Nephron progenitor cell (in vitro differentiated cells): ENCODE data around the gene CNPY3.

Experiments used
- DNase-seq: peaks from one replicate; pipeline ENCODE4 v3.0.0; 2021
- H3K27ac Mint-ChIP-seq: 2 replicates; pipeline ENCODE4 v1.8.0; 2021; ENCODE audit warnings: mild to moderate bottlenecking, moderate library complexity, mixed read lengths
- H3K27me3 Mint-ChIP-seq: 2 replicates; pipeline ENCODE4 v1.8.0; 2021; ENCODE audit warnings: mild to moderate bottlenecking, low read depth, mixed read lengths; ENCODE audit not compliant: poor library complexity
- H3K36me3 Mint-ChIP-seq: 2 replicates; pipeline ENCODE4 v1.8.0; 2021; ENCODE audit warnings: low read depth, mixed read lengths
- H3K4me1 Mint-ChIP-seq: 2 replicates; pipeline ENCODE4 v1.8.0; 2021; ENCODE audit warnings: mixed read lengths
- H3K4me3 Mint-ChIP-seq: 2 replicates; pipeline ENCODE4 v1.8.0; 2021; ENCODE audit warnings: mild to moderate bottlenecking, moderate library complexity, mixed read lengths
- H3K9me3 Mint-ChIP-seq: 2 replicates; pipeline ENCODE4 v1.8.0; 2021; ENCODE audit warnings: mild to moderate bottlenecking, moderate library complexity, mixed read lengths
- CTCF ChIP-seq: fragments of 200-600 bp; sonication (generic); IDR thresholded peaks from 2 replicates; pipeline ENCODE4 v1.5.0; 2021; ENCODE audit warnings: antibody characterized with exemption

The CNPY3 gene

GRCh38 chr6:42959917-42960242, 30.6 kb downstream of the CNPY3 start:
- TF ChIP-seq CTCF, result no peak
- Mint-ChIP-seq H3K27me3 (peaks cover 62% of the 10 kb centered on the region), H3K9me3 (peaks cover 3% of the 10 kb centered on the region), H3K4me1 (peaks cover 6% of the 10 kb centered on the region), H3K4me3 (peak overlapping the region; percentile 82), H3K36me3 (peaks cover 17% of the 10 kb centered on the region), H3K27ac (no peak overlapping the region)
- DNase-seq, result no peak

GRCh38 chr6:42960243-42961019, 31.2 kb downstream of the CNPY3 start, which contains the start of gene GNMT:
Gene GNMT, plus strand, starts transcription at chr6:42960754. Its CDS starts 14 bp downstream, at chr6:42960768.
- DNase-seq, result peak; percentile 74
- Mint-ChIP-seq H3K36me3 (peaks cover 19% of the 10 kb centered on the region), H3K27ac (no peak within 1 kb of the TSS), H3K27me3 (peaks cover 62% of the 10 kb centered on the region), H3K4me3 (peak within 1 kb of the TSS; percentile 82), H3K9me3 (peaks cover 3% of the 10 kb centered on the region), H3K4me1 (peaks cover 6% of the 10 kb centered on the region)
- TF ChIP-seq CTCF, result no peak

GRCh38 chr6:42961020-42961470, 31.8 kb downstream of the CNPY3 start:
- peak overlapping the region; percentile 82 for H3K4me3 Mint-ChIP-seq

GRCh38 chr6:42962096-42962495, 32.8 kb downstream of the CNPY3 start:
- no peak for DNase-seq
- TF ChIP-seq CTCF, result no peak
- Mint-ChIP-seq H3K27me3 (peaks cover 58% of the 10 kb centered on the region), H3K4me3 (no peak overlapping the region), H3K9me3 (peaks cover 3% of the 10 kb centered on the region), H3K4me1 (peaks cover 6% of the 10 kb centered on the region), H3K36me3 (peaks cover 18% of the 10 kb centered on the region), H3K27ac (no peak overlapping the region)

More at GRCh38 chr6:42961020-42961470, 31.8 kb downstream of the CNPY3 start:
- Mint-ChIP-seq H3K4me1 (peaks cover 6% of the 10 kb centered on the region), H3K9me3 (peaks cover 3% of the 10 kb centered on the region), H3K27ac (no peak overlapping the region), H3K27me3 (peaks cover 55% of the 10 kb centered on the region), H3K36me3 (peaks cover 22% of the 10 kb centered on the region)
- no peak for TF ChIP-seq CTCF
- no peak for DNase-seq

- no peak for TF ChIP-seq CTCF
- Mint-ChIP-seq H3K4me1 (peaks cover 6% of the 10 kb centered on the region), H3K9me3 (peaks cover 3% of the 10 kb centered on the region), H3K4me3 (no peak overlapping the region), H3K27me3 (peaks cover 58% of the 10 kb centered on the region), H3K27ac (no peak overlapping the region), H3K36me3 (peaks cover 18% of the 10 kb centered on the region)
- DNase-seq, result no peak
These were observed 33.4 kb downstream of the CNPY3 start for GRCh38 chr6:42962502-42963178.
